IPS-18a (cell line): ENCODE data around the gene SURF4.

Experiments used
- H3K27ac ChIP-seq: one replicate; pipeline ENCODE4 v1.5.1; 2013; ENCODE audit warnings: low read length
- H3K27me3 ChIP-seq: one replicate; pipeline ENCODE4 v1.6.1; 2013; ENCODE audit warnings: mild to moderate bottlenecking, low read length; ENCODE audit not compliant: control insufficient read depth, insufficient read depth
- H3K36me3 ChIP-seq: one replicate; pipeline ENCODE4 v1.6.1; 2013; ENCODE audit warnings: low read depth, low read length; ENCODE audit not compliant: control insufficient read depth
- H3K4me1 ChIP-seq: one replicate; pipeline ENCODE4 v1.6.1; 2013; ENCODE audit warnings: low read depth, low read length; ENCODE audit not compliant: control insufficient read depth
- H3K4me3 ChIP-seq: one replicate; pipeline ENCODE4 v1.5.1; 2013; ENCODE audit warnings: low read length
- H3K9ac ChIP-seq: one replicate; pipeline ENCODE4 v1.6.1; 2013; ENCODE audit warnings: mild to moderate bottlenecking, low read length, moderate library complexity
- H3K9me3 ChIP-seq: one replicate; pipeline ENCODE4 v1.6.1; 2013; ENCODE audit warnings: low read depth, low read length; ENCODE audit not compliant: control insufficient read depth

Gene SURF4

GRCh38 chr9:133356391-133357091, 19.3 kb downstream of the SURF4 start, which contains the start of the genes SURF1 and SURF2:
Gene SURF1 (minus strand): TSS chr9:133356487. CDS start chr9:133356453, 34 bp downstream.
Gene SURF2 (plus strand): TSS chr9:133356550. CDS start chr9:133356593, 43 bp downstream.
- Histone ChIP-seq H3K9me3 (no peaks in the 10 kb centered on the region), H3K27ac (no peak within 1 kb of the TSS), H3K27me3 (no peaks in the 10 kb centered on the region), H3K4me3 (peak within 1 kb of the TSS; percentile 88), H3K9ac (peak within 1 kb of the TSS; percentile 75), H3K36me3 (peaks cover 37% of the 10 kb centered on the region), H3K4me1 (peaks cover 5% of the 10 kb centered on the region)

DNA sequence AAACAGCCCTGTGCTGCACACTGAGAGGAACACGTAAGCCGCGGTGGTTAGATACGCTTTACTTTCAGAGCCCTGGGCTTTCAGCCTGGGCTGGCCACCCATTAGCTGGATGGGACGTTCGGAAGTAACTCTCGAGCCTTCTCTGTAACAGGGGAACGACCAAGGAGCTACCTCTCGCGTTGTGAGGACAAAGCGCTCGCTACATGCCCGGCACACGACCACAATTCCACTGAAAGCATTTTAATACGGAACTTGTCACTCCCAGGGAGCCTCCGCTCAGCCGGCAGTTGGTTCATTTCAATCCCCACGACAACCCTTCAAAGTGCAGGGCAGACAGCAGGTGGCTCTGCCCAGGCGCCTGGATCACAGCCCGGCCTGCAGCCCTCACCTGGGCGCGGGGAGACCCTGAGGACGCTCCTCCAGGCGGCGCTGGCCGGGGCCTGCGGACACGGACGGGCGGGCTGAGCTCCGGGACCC, 19.9 kb downstream of the SURF4 start:
- H3K4me3 ChIP-seq: peak overlapping the region; percentile 88
- peaks cover 5% of the 10 kb centered on the region for H3K4me1 ChIP-seq
- H3K9ac ChIP-seq: peak overlapping the region; percentile 75
- H3K27me3 ChIP-seq: no peaks in the 10 kb centered on the region
- no peaks in the 10 kb centered on the region for H3K9me3 ChIP-seq
- H3K36me3 ChIP-seq: peaks cover 37% of the 10 kb centered on the region
- no peak overlapping the region for H3K27ac ChIP-seq

DNA sequence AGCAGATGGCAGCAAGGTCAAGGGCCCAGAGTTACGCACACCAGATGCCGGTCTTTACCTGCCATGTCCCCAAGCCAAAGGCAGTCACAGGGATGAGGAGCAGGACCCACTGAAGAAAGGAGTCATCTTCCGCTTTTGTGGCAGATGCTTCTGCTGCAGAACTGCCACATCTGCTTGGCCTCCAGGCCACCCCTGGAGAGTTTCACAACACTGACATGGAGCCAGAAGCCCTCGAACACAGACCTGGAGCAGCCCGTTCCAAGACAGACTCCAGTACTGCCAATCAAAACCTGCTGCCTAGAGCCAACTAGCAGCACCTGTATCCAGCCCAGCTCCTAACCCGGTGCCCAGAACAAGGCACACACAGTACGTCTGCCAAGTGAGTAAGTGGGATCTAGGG, 21.1 kb downstream of the SURF4 start:
- no peaks in the 10 kb centered on the region for H3K9me3 ChIP-seq
- no peak overlapping the region for H3K27ac ChIP-seq
- H3K4me3 ChIP-seq: no peak overlapping the region
- H3K9ac ChIP-seq: no peak overlapping the region
- H3K27me3 ChIP-seq: no peaks in the 10 kb centered on the region
- H3K36me3 ChIP-seq: peaks cover 38% of the 10 kb centered on the region
- H3K4me1 ChIP-seq: peaks cover 5% of the 10 kb centered on the region

DNA sequence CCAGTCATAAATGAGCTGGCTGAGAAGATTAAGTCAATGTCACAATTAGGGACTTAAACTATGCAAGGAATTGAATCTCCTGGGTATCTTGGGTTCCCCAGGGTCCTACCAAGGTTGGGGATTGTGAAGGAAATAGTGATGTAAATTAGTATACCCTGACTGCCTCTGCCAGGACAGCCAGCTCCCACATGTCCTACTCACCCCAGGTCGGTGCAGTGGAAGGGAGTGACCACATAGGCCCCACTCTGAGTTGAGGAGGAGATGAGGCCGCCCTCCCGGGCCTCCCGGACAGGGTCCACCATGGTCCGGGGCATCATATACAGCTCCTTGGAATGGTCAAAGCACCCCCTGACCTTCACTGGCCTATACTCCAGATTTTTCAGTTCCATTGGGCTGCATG, 22.3 kb downstream of the SURF4 start:
- H3K9me3 ChIP-seq: no peaks in the 10 kb centered on the region
- H3K27ac ChIP-seq: no peak overlapping the region
- H3K4me3 ChIP-seq: no peak overlapping the region
- no peaks in the 10 kb centered on the region for H3K27me3 ChIP-seq
- H3K36me3 ChIP-seq: peaks cover 45% of the 10 kb centered on the region
- H3K4me1 ChIP-seq: peaks cover 5% of the 10 kb centered on the region
- no peak overlapping the region for H3K9ac ChIP-seq

GRCh38 chr9:133352635-133353340, 23.1 kb downstream of the SURF4 start:
- peaks cover 5% of the 10 kb centered on the region for H3K4me1 ChIP-seq
- H3K27ac ChIP-seq: no peak overlapping the region
- no peaks in the 10 kb centered on the region for H3K27me3 ChIP-seq
- H3K9me3 ChIP-seq: no peaks in the 10 kb centered on the region
- H3K4me3 ChIP-seq: no peak overlapping the region
- H3K9ac ChIP-seq: no peak overlapping the region
- H3K36me3 ChIP-seq: peaks cover 45% of the 10 kb centered on the region

DNA sequence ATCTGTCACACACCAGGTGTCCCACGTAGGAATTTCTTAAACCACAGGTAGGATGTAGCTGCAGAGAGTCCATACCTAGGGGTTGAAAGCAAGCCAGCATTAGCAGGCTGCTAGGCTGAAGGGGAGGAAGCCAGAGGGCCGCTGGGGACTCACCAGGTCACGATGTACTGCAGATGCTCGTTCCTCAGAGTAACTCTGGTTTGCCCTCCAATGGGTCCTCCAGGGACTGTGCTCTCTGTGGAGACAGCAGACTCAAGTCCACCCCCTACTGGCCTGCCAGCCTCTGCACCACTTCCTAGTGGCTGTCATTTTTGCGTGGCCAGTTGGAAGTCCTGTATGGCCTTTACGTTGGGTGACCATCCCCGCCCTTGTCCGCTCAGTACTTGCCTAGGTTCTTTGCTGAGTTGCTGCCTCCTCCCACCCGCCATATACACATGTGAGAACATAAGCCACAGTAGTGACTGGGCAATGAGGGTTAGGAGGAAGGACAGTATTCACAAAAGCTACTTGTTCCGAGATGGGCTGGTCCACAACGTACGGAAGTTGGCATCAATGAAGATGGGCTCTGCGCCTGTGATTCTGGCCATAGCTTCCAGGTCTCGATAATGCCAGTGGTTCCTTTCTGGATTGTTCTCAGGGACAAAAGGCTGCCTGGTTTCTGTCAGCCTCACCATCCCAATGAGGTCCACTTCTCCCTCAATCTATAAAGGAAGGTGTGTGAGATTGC, 23.8 kb downstream of the SURF4 start:
- H3K27ac ChIP-seq: no peak overlapping the region
- no peak overlapping the region for H3K9ac ChIP-seq
- H3K36me3 ChIP-seq: peaks cover 45% of the 10 kb centered on the region

DNA sequence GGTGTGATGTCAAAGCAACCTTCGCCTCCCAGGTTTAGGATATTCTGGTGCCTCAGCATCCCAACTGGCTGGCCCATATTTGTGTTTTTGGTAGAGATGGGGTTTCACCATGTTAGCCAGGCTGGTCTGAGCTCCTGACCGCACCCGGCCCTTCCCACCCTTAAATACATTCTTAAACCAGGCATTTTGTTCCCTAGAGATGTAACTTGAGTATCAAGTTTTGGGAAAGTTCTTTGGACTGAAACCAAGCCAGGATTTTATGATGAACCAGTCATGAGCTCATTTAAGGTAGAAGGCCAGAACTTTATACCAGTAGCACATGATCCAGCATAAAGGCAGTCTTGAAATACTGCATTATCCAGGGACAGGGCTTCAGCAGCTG, 24.3 kb downstream of the SURF4 start:
- no peak overlapping the region for H3K9ac ChIP-seq
- H3K4me3 ChIP-seq: no peak overlapping the region
- no peaks in the 10 kb centered on the region for H3K27me3 ChIP-seq
- H3K9me3 ChIP-seq: no peaks in the 10 kb centered on the region
- peaks cover 45% of the 10 kb centered on the region for H3K36me3 ChIP-seq
- no peak overlapping the region for H3K27ac ChIP-seq
- no peaks in the 10 kb centered on the region for H3K4me1 ChIP-seq

More for the DNA sequence above, 23.8 kb downstream of the SURF4 start:
- Histone ChIP-seq H3K27me3 (no peaks in the 10 kb centered on the region), H3K9me3 (no peaks in the 10 kb centered on the region), H3K4me3 (no peak overlapping the region), H3K4me1 (peaks cover under 1% of the 10 kb centered on the region)

DNA sequence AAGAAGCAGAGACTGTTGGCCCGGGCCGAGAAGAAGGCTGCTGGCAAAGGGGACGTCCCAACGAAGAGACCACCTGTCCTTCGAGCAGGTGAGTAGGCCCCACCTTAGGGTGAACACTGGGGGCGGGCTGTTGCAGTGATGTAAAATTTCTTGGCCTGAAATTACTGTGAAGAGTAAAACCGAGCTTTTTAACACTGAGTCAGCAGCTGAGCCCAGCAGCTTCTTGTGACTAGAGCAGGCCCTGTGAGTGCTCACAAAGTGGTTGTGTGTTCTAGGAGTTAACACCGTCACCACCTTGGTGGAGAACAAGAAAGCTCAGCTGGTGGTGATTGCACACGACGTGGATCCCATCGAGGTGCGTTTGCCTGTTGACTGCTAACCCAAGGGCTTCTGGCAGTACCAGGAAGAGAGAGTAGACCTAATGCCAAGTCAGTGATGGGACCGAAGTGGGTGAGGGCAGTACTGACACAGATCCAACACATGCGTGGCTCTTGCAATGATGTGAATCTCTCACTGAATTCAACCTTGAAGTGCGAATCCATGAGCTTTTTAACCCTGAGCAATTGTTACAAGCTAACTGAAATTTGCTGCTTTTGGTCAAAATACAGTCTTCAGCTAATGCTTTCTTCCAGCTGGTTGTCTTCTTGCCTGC, 25.8 kb downstream of the SURF4 start:
- Histone ChIP-seq H3K9me3 (no peaks in the 10 kb centered on the region), H3K4me3 (peak overlapping the region; percentile 97), H3K36me3 (peaks cover 45% of the 10 kb centered on the region), H3K9ac (no peak overlapping the region), H3K4me1 (no peaks in the 10 kb centered on the region), H3K27me3 (no peaks in the 10 kb centered on the region), H3K27ac (no peak overlapping the region)

GRCh38 chr9:133348718-133349573, 26.9 kb downstream of the SURF4 start:
- H3K4me3 ChIP-seq: peak overlapping the region; percentile 97
- H3K9me3 ChIP-seq: no peaks in the 10 kb centered on the region
- peak overlapping the region; percentile 98 for H3K27ac ChIP-seq
- H3K9ac ChIP-seq: peak overlapping the region; percentile 99
- H3K36me3 ChIP-seq: peaks cover 54% of the 10 kb centered on the region
- H3K27me3 ChIP-seq: no peaks in the 10 kb centered on the region
- H3K4me1 ChIP-seq: no peaks in the 10 kb centered on the region

- Histone ChIP-seq H3K27me3 (no peaks in the 10 kb centered on the region), H3K36me3 (peaks cover 59% of the 10 kb centered on the region), H3K4me3 (peak within 1 kb of the TSS; percentile 97), H3K27ac (peak within 1 kb of the TSS; percentile 98), H3K9ac (peak within 1 kb of the TSS; percentile 99), H3K4me1 (no peaks in the 10 kb centered on the region), H3K9me3 (no peaks in the 10 kb centered on the region)
Measured at GRCh38 chr9:133347985-133348717, 27.7 kb downstream of the SURF4 start, which contains the start of the genes MED22 and RPL7A. Gene MED22 (minus strand): TSS chr9:133348131. CDS start chr9:133346662, 1,469 bp downstream. Gene RPL7A (plus strand): TSS chr9:133348218. CDS start chr9:133348244, 26 bp downstream.
